KG1 (cell line): ENCODE data around the gene OR7E24.

ENCODE experiments used
- DNase-seq: peaks from one replicate; lab custom pipeline; 2025; lab: John Stamatoyannopoulos, UW

The OR7E24 gene

DNA sequence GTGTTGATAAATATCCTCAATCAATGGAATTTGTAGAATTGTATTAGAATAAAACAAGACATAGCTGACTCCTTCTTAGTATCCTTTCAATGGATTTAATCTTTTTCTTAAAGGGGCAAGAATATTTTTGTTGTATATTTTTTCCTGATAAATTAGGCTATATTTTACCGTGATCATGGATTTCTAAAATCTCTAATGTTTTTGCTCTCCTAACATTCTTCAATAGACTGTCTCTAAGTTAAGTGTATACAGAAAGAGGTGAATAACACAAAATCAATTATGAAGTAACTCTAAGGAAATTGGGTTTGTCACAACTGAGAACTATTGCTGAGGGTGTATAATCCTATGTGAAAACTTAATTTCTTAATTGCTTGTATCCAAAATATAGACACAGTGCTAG, at the start of gene OR7E24:
OR7E24 (plus strand) TSS at position 301 of the 400 bp plus-strand sequence. CDS start 114 bp downstream, outside the sequence.
- DNase-seq, result no peak

DNA sequence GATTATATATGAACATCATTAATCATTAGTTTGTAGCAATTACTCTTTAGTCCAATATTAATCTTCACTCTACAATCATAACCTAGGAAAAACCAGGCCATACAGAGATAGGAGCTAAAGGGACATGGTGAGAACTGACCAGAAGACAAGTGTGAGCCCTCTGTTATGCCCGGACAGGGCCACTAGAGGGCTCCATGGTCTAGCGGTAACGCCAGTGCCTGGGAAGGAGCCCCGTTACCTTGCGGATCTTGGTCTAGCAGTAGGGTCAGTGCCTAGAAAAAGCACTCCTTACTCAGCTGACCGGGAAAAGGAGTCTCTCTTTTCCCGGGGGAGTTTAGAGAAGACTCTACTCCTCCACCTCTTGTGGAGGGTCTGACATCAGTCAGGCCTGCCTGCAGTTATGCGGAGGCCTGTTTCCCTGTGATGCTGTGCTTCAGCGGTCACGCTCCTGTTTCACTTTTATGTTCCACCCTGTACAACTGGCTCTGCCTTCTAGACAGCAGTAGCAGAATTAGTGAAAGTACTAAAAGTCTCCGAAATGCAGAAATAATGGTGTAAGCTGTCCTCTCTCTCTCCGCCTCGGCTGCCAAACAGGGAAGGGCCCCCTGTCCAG, 45.1 kb upstream of the OR7E24 start:
- peak; percentile 21 for DNase-seq

DNA sequence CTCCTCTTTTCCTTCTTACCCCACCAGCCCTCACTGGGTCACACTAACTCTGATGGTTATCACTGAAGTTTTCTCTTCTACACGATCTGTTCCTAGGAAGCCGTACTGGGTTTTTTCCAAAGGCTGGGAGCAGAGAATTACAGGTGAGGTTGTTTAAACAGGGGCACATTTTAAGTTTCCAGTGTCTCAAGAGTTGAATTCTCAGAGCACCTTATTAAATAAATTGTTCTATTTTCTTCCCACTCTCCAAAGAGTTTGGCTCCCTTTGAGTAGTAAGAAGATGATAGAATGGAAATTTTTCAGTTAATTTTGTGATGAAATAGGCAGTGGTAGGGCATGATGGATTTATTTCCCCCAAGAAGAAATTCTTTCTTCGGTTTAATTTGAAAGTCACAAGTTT, 31.2 kb upstream of the OR7E24 start, which contains the start of gene OR7D4:
OR7D4 (minus strand) TSS at position 101 of the 400 bp plus-strand sequence. CDS start 4,752 bp downstream, outside the sequence.
- DNase-seq, result no peak

DNA sequence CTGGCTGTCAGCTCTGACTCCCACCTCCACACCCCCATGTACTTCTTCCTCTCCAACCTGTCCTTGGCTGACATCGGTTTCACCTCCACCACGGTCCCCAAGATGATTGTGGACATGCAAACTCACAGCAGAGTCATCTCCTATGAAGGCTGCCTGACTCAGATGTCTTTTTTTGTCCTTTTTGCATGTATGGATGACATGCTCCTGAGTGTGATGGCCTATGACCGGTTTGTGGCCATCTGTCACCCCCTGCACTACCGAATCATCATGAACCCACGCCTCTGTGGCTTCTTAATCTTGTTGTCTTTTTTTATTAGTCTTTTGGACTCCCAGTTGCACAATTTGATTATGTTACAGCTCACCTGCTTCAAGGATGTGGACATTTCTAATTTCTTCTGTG, 506 bp downstream of the OR7E24 start:
- DNase-seq, result no peak

DNA sequence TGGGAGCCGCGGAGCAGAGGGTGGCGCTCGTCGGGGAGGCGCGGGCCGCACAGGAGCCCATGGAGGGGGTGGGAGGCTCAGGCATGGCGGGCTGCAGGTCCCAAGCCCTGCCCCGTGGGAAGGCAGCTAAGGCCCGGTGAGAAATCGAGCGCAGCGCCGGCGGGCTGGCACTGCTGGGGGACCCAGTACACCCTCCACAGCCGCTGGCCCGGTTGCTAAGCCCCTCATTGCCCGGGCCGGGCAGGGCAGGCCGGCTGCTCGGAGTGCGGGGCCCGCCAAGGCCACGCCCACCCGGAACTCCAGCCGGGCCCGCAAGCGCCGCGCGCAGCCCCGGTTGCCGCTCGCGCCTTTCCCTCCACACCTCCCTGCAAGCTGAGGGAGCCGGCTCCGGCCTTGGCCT, 32.8 kb downstream of the OR7E24 start:
- peak; percentile 37 for DNase-seq

DNA sequence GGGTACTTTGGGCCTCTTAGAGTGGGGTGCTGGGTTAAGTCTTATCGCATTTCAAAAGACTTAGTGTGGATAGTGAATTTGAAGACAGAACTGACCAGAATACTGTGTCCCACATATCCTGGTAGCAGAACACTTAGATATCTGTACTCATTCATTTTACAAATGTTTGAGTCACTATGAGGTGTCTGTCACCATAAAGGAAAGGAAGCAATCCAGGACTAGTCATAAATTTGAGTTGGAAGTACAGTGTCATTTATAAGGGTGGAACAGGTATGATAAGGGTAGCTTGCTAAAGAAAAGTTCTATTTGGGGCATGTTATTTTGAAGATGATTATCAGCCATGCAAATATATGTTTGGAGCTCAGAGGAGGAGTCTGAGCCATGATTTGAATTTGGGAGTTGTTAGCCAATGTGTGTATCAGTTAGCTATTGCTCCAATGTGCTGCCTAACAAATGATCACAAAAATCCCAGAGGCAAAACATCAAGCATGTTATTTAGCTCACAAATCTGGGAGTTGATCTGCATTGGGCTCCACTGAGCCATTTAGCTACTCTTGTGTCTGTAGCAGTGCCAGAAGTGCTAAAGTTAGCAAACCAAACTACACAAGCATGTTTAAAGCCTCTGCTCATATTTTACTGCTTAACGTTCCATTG, 38.6 kb downstream of the OR7E24 start:
- no peak for DNase-seq

DNA sequence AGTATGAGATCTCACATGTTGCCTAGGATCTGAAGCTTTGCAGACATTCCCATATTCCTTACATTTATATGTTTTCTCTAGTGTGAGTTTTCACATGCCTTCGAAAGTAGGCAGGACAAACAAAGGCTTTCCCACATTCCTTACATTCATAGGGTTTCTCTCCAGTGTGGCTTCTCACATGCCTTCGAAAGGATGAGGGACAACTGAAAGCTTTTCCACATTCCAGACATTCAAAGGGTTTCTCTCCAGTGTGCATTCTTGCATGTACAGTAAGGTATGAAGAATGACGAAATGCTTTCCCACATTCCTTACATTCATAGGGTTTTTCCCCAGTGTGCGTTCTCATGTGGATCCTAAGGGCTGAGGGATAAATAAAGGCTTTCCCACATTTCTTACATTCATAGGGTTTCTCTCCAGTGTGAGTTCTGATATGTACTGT, 44.7 kb downstream of the OR7E24 start:
- DNase-seq, result no peak

DNA sequence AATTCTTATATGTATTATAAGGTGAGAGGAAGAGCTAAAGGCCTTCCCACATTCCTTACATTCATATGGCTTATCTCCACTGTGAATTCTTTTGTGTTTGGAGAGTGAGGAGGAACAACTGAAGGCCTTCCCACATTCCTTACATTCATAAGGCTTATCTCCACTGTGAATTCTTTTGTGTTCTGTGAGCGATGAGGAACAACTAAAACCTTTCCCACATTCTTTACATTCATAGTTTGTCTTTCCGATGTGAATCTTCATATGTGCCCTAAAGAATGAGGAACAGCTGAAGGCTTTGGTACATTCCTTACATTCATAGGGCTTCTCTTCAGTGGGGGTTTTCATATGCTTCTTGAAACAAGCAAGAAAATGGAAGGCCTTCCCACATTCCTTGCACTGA, 45.6 kb downstream of the OR7E24 start:
- no peak for DNase-seq
